ENCODE results near the gene C19orf81.

C19orf81 gene

GRCh38 chr19:50649433-50650391 lies at the start of gene C19orf81:
Gene C19orf81 (plus strand): TSS chr19:50649445. CDS start chr19:50649445, 0 bp downstream.
- ChIA-PET CTCF (interaction anchor here (0.7 to 0.9 kb wide), 2 partner anchors 112 to 204 kb away, joined by 3 to 4 read pairs; no protein-coding TSS in a partner anchor), POLR2A (interaction anchor here (0.6 kb wide), 2 partner anchors 8 to 35 kb away, joined by 4 to 5 read pairs; no protein-coding TSS in a partner anchor)
- Histone ChIP-seq H3K4me3 (ENCODE audit: low read depth, low read length) (no peak within 1 kb of the TSS), H3K36me3 (ENCODE audit: control insufficient read depth in 2 of 2, insufficient read depth in 1 of 2, low read length in 2 of 2) (no peaks in the 10 kb centered on the region), H3K27ac (ENCODE audit: extremely low read depth, low read depth, low read length) (no peak within 1 kb of the TSS), H3K9me3 (ENCODE audit: control insufficient read depth, insufficient read depth, low read depth, low read length) (no peaks in the 10 kb centered on the region), H3K4me1 (ENCODE audit: control insufficient read depth, insufficient read depth, low read length) (no peaks in the 10 kb centered on the region)
- TF ChIP-seq ZNF639 (tag by site-specific recombination; IDR thresholded peaks at IDR 0.05) (no peak), ZNF449 (tag by site-specific recombination; IDR thresholded peaks at IDR 0.05) (no peak), ZNF792 (tag by site-specific recombination; IDR thresholded peaks at IDR 0.05) (no peak), ZBTB10 (tag by site-specific recombination; IDR thresholded peaks at IDR 0.05) (no peak), ZNF157 (tag by site-specific recombination; IDR thresholded peaks at IDR 0.05) (peak; percentile 37; the same call in 1 of the 2 replicates), ZNF280C (tag by site-specific recombination; IDR thresholded peaks at IDR 0.05) (no peak), ZFHX2 (tag by site-specific recombination; conservative IDR thresholded peaks at IDR 0.05) (peak; percentile 64), ZNF311 (tag by site-specific recombination; IDR thresholded peaks at IDR 0.05; ENCODE audit: borderline replicate concordance) (0 out of 2 replicates have a peak, but pooled peaks have one; percentile 74), SP3 (tag by site-specific recombination; IDR thresholded peaks at IDR 0.05) (peak; percentile 64; the same call in 1 of the 2 replicates), ZNF18 (tag by site-specific recombination; IDR thresholded peaks at IDR 0.05) (no peak), ZNF692 (tag by site-specific recombination; IDR thresholded peaks at IDR 0.05) (no peak), ZNF140 (tag by site-specific recombination; IDR thresholded peaks at IDR 0.05) (no peak), ZNF621 (tag by site-specific recombination; IDR thresholded peaks at IDR 0.05) (peak; percentile 33; the same call in 1 of the 2 replicates), ZNF571 (tag by site-specific recombination; IDR thresholded peaks at IDR 0.05) (no peak), MZF1 (tag by site-specific recombination; IDR thresholded peaks at IDR 0.05; ENCODE audit: borderline replicate concordance) (no peak), ZNF362 (tag by site-specific recombination; IDR thresholded peaks at IDR 0.05) (no peak), ZBTB17 (tag by site-specific recombination; IDR thresholded peaks at IDR 0.05) (peak; percentile 66), BCL11B (tag by site-specific recombination; IDR thresholded peaks at IDR 0.05; ENCODE audit: low read depth) (no peak), ZNF76 (tag by site-specific recombination; IDR thresholded peaks at IDR 0.05; ENCODE audit: borderline replicate concordance, low read depth) (peak; percentile 97)
